PC-3 (cell line): Measurements from ENCODE around the gene RNF208. TPM values are rescaled to one million over a fixed set of nuclear protein-coding genes. Genes with fewer than 3 reads are reported as not detected.

ENCODE experiments used
- ATAC-seq: fragments of 200-7000 bp; cut with Tn5 transposase; 2 replicates; pipeline ENCODE4 v1.9.1; 2020; ENCODE audit warnings: mild to moderate bottlenecking, moderate library complexity
- BruUV-seq: library from RNA; stranded (reverse); fragments of 400-500 nt; replicated peaks from 2 replicates; lab custom pipeline; 2021; lab: Mats Ljungman, UMichigan
- CTCF ChIA-PET: fragments of 300-600 bp; sonication (Branson Sonifier 250); formaldehyde crosslinking; loops from one replicate; lab custom pipeline; 2022; ENCODE audit warnings: antibody characterized with exemption; lab: Charles Lee
- POLR2A ChIA-PET: fragments of 300-600 bp; sonication (Branson Sonifier 250); formaldehyde crosslinking; loops from one replicate; lab custom pipeline; 2022; ENCODE audit warnings: antibody characterized with exemption; ENCODE audit not compliant: unreplicated experiment; lab: Charles Lee
- DNase-seq: peaks from one replicate; pipeline ENCODE4 v3.0.0-alpha.2; 2015
- H2AFZ ChIP-seq: fragments of 300-600 bp; sonication (generic); 2 replicates; pipeline ENCODE4 v1.6.0; 2016; ENCODE audit warnings: antibody characterized with exemption, low read length
- H3F3A ChIP-seq: fragments of 300-600 bp; sonication (generic); one replicate; pipeline ENCODE4 v1.6.0; 2017; ENCODE audit warnings: antibody characterized with exemption, low read length, control low read depth, mild to moderate bottlenecking; ENCODE audit not compliant: unreplicated experiment
- H3K27ac ChIP-seq: fragments of 300-600 bp; sonication (generic); 2 replicates; pipeline ENCODE4 v1.5.1; 2016; ENCODE audit warnings: mild to moderate bottlenecking, low read length
- H3K27me3 ChIP-seq: fragments of 300-600 bp; sonication (generic); 2 replicates; pipeline ENCODE4 v1.6.1; 2016; ENCODE audit warnings: low read length, mixed read lengths
- H3K36me3 ChIP-seq: fragments of 300-600 bp; sonication (generic); 2 replicates; pipeline ENCODE4 v1.6.1; 2016; ENCODE audit warnings: low read depth, mixed run types, low read length, mixed read lengths
- H3K4me1 ChIP-seq: fragments of 300-600 bp; sonication (generic); 2 replicates; pipeline ENCODE4 v1.5.1; 2016; ENCODE audit warnings: low read length; ENCODE audit not compliant: insufficient read depth
- H3K4me2 ChIP-seq: fragments of 300-600 bp; sonication (generic); 2 replicates; pipeline ENCODE4 v1.6.0; 2016; ENCODE audit warnings: low read length
- H3K4me3 ChIP-seq: fragments of 300-600 bp; sonication (generic); 2 replicates; pipeline ENCODE4 v1.5.1; 2016; ENCODE audit warnings: mild to moderate bottlenecking, low read length, mixed read lengths
- H3K79me2 ChIP-seq: fragments of 300-600 bp; sonication (generic); 2 replicates; pipeline ENCODE4 v1.6.1; 2017; ENCODE audit warnings: low read length, mixed read lengths
- H3K9ac ChIP-seq: fragments of 300-600 bp; sonication (generic); 2 replicates; pipeline ENCODE4 v1.6.0; 2016; ENCODE audit warnings: mild to moderate bottlenecking, low read length
- H3K9me2 ChIP-seq: fragments of 300-600 bp; sonication (generic); replicated peaks from 2 replicates; pipeline ENCODE4 v1.6.1; 2016; ENCODE audit warnings: mixed run types, low read length, mixed read lengths
- H3K9me3 ChIP-seq: fragments of 300-600 bp; sonication (generic); 2 replicates; pipeline ENCODE4 v1.6.1; 2016; ENCODE audit warnings: low read length, mixed read lengths
- H4K20me1 ChIP-seq: fragments of 300-600 bp; sonication (generic); 2 replicates; pipeline ENCODE4 v1.6.1; 2016; ENCODE audit warnings: low read length, mixed read lengths
- EZH2 ChIP-seq: fragments of 300-600 bp; sonication (generic); IDR thresholded peaks from one replicate; pipeline ENCODE4 v1.6.1; 2017; ENCODE audit warnings: antibody characterized with exemption, mild to moderate bottlenecking, low read length; ENCODE audit not compliant: unreplicated experiment
- EZH2phosphoT487 ChIP-seq: fragments of 300-600 bp; sonication (generic); IDR thresholded peaks from 2 replicates; pipeline ENCODE4 v1.6.1; 2018; ENCODE audit warnings: mild to moderate bottlenecking, antibody characterized with exemption, low read length, borderline replicate concordance
- intact Hi-C: fragments of 100-400 bp; cut with micrococcal nuclease; formaldehyde crosslinking; loops from 2 replicates; pipeline ENCODE4 v1.9.0; 2023
- total RNA-seq: library from RNA; depleted of rRNA; stranded (reverse); fragments of >200 nt; gene quantifications from 2 replicates; pipeline ENCODE4 v1.2.3, GENCODE V29; 2014
- TF ChIP-seq, protein P1 (sequence below): fragments of 300-600 bp; sonication (generic); conservative IDR thresholded peaks from 2 replicates; pipeline ENCODE4 v1.5.1; 2017; ENCODE audit warnings: antibody characterized with exemption, low read depth, mild to moderate bottlenecking, low read length

Gene RNF208
- total RNA-seq, 1 experiment from 2014 or later: 1.7 TPM

DNA sequence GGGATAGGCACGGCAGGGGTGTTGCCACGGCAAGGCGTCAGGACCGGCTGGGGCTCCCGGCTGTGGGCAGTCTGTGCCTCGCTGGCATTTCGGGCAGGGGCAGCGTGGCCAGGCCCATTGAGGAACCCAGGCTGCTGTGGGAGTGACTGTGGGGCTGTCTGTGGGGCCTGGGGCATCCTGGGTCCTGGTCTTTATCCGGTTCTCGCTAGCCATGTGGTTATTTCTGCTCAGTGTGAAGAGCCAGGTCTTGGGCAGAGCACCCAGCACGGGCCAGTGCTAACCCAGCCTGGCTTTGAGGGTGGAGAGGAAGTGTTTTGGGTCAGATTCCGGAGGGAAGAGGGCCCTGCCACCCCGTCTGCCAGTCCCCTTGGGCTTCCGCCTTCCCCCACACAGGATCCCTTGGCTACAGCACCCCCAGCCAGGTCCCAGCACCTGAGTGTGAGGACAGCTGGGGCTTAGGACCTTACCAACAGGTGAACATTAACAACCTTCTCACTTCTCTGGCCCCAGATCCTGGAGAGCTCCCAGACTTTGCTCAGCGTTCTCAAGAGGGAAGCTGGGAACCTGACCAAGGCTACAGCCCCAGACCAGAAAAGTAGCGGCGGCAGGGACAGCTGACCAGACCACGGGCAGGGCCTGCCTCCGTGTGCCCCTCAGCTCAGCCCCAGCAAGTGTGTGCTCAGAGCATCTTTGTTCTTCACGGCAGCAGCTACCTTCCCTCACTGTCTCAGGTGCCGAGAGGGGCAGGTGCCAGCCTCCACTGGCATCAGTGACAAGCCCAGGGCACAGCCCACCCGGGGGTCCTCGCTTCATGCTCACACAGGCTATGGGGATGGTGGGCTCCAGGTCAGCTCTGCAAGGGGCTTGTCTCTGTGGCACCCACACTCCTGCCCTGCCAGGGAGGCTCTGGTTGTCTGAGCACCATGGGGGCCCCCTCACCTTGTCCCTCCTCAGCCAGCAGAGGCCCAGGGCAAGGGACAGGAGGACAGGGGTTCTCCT lies 32.4 kb downstream of the RNF208 start:
- no peaks in the 10 kb centered on the region for H3F3A ChIP-seq
- ChIA-PET POLR2A (interaction anchor here (0.6 to 0.8 kb wide), 3 partner anchors 9 to 51 kb away, joined by 3 to 19 read pairs (median 4); partner anchors contain the start of gene TUBB4B), CTCF (interaction anchor here (1.0 kb wide), 2 partner anchors 9 to 38 kb away, joined by 3 to 4 read pairs; partner anchors contain the start of gene RNF224)
- H3K4me1 ChIP-seq: peaks cover 27% of the 10 kb centered on the region
- H3K9me2 ChIP-seq: no peaks in the 10 kb centered on the region
- peaks cover 40% of the 10 kb centered on the region for H3K79me2 ChIP-seq
- TSS peak; percentile 78 for BruUV-seq
- no peaks in the 10 kb centered on the region for H3K27me3 ChIP-seq
- peak overlapping the region; percentile 99 for H3K4me3 ChIP-seq
- no peaks in the 10 kb centered on the region for H3K36me3 ChIP-seq
- intact Hi-C loops: loop anchor here (2.0 to 5.0 kb wide), 2 partner anchors 38 to 39 kb away; partner anchors contain the start of genes CYSRT1 and RNF224
- TF ChIP-seq EZH2 (no peak), EZH2phosphoT487 (no peak)
- TF ChIP-seq, protein P1, sequence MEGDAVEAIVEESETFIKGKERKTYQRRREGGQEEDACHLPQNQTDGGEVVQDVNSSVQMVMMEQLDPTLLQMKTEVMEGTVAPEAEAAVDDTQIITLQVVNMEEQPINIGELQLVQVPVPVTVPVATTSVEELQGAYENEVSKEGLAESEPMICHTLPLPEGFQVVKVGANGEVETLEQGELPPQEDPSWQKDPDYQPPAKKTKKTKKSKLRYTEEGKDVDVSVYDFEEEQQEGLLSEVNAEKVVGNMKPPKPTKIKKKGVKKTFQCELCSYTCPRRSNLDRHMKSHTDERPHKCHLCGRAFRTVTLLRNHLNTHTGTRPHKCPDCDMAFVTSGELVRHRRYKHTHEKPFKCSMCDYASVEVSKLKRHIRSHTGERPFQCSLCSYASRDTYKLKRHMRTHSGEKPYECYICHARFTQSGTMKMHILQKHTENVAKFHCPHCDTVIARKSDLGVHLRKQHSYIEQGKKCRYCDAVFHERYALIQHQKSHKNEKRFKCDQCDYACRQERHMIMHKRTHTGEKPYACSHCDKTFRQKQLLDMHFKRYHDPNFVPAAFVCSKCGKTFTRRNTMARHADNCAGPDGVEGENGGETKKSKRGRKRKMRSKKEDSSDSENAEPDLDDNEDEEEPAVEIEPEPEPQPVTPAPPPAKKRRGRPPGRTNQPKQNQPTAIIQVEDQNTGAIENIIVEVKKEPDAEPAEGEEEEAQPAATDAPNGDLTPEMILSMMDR: no peak
- no peak overlapping the region for H2AFZ ChIP-seq
- peaks cover 11% of the 10 kb centered on the region for H4K20me1 ChIP-seq
- no peak for DNase-seq
- peak overlapping the region; percentile 96 for H3K4me2 ChIP-seq
- H3K9ac ChIP-seq: peak overlapping the region; percentile 93
- H3K9me3 ChIP-seq: no peaks in the 10 kb centered on the region
- ATAC-seq: peak; percentile 4; the same call in 1 of the 2 replicates
- H3K27ac ChIP-seq: peak overlapping the region; percentile 92

DNA sequence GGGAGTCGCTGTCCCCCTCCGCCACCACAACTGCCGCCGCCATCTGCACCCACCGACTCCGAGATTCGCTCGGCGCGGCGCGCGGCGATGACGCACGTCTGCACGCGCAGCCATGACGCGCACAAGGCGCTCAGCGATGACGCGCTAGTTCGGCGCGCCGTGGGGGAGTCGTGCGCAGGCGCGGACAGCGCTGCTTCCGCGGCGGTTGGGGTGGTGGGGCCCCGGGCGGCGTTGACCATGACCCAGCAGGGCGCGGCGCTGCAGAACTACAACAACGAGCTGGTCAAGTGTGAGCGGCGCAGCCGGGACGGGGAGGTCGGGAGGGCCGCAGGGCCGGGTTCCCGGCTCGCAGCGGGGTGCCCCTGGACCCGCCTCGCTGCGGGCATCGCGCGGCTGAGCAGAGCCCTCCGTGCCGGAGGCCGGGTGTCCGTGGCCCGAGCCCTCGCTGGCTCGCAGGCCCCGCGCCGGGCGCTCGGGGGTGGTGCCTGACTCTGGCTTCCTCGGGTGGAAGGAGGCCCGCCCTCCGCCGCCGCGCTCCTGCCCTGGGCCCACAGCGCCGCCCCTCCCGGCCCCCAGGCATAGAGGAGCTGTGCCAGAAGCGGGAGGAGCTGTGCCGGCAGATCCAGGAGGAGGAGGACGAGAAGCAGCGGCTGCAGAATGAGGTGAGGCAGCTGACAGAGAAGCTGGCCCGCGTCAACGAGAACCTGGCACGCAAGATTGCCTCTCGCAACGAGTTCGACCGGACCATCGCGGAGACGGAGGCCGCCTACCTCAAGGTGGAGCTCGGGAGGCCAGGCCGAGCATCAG lies 33.3 kb downstream of the RNF208 start, which contains the start of the genes ANAPC2 and SSNA1:
ANAPC2 (minus strand) TSS at position 71 of the 807 bp plus-strand sequence; CDS start at position 43, 28 bp downstream.
SSNA1 (plus strand) TSS at position 187 of the 807 bp plus-strand sequence; CDS start at position 238, 51 bp downstream.
- no peaks in the 10 kb centered on the region for H3K9me2 ChIP-seq
- CTCF ChIA-PET: interaction anchor here (0.7 to 1.0 kb wide), 2 partner anchors 10 to 38 kb away, joined by 3 read pairs; partner anchors contain the start of gene RNF224
- TF ChIP-seq EZH2 (no peak), EZH2phosphoT487 (no peak)
- TF ChIP-seq, protein P1: peak; percentile 44; the same call in 1 of the 2 replicates
- no peaks in the 10 kb centered on the region for H3K36me3 ChIP-seq
- H3K9me3 ChIP-seq: no peaks in the 10 kb centered on the region
- intact Hi-C loops: loop anchor here (2.0 to 5.0 kb wide), 2 partner anchors 38 to 39 kb away; partner anchors contain the start of genes CYSRT1 and RNF224
- DNase-seq: peak; percentile 91
- H3F3A ChIP-seq: no peaks in the 10 kb centered on the region
- peaks cover 25% of the 10 kb centered on the region for H3K4me1 ChIP-seq
- BruUV-seq: no TSS peak
- peak within 1 kb of the TSS; percentile 92 for H3K27ac ChIP-seq
- peak within 1 kb of the TSS; percentile 96 for H3K4me2 ChIP-seq
- H3K4me3 ChIP-seq: peak within 1 kb of the TSS; percentile 99
- H3K79me2 ChIP-seq: peaks cover 40% of the 10 kb centered on the region
- H3K9ac ChIP-seq: peak within 1 kb of the TSS; percentile 93
- POLR2A ChIA-PET: interaction anchor here (0.6 to 0.8 kb wide), 3 partner anchors 10 to 52 kb away, joined by 3 to 19 read pairs (median 4); partner anchors contain the start of gene TUBB4B
- peaks cover 11% of the 10 kb centered on the region for H4K20me1 ChIP-seq
- peak within 1 kb of the TSS; percentile 86 for H2AFZ ChIP-seq
- peak; percentile 75 for ATAC-seq
- H3K27me3 ChIP-seq: no peaks in the 10 kb centered on the region
